Activated T-cell treated with anti-CD3 and anti-CD28 coated beads, Interleukin-2, amount 50 U/mL, for 1 hour (primary cell): ENCODE results near the gene FKBP6.
"Not testable (repeated sequence)": the region's sequence is repeated elsewhere in the genome, so short reads cannot be mapped to it uniquely, and the experiment has no call there.

Experiments
- DNase-seq: peaks from one replicate; pipeline ENCODE4 v3.0.0-alpha.2; 2020

Gene FKBP6, protein sequence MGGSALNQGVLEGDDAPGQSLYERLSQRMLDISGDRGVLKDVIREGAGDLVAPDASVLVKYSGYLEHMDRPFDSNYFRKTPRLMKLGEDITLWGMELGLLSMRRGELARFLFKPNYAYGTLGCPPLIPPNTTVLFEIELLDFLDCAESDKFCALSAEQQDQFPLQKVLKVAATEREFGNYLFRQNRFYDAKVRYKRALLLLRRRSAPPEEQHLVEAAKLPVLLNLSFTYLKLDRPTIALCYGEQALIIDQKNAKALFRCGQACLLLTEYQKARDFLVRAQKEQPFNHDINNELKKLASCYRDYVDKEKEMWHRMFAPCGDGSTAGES

DNA sequence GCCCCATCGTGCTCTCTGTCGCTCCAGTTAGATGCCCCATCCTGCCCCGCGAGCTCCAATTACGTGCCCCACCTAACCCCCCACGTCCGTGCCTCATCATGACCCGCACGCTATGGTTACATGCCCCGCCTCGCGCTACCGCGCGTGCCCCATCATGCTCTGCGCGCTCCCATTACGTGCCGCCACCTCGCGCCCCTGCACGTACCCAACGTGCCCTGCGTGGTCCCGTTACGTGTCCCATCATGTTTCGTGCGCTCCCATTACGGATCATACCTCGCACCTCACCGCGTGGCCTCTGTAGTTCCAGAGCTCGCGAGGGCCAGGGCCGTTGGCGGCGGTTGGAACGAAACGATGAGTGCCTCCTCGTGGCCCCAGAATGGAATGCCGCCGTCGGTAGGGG lies at the start of gene FKBP6, which contains the start of gene TRIM50:
Gene FKBP6, plus strand, starts transcription at position 240 of the 400 bp plus-strand sequence. CDS start 268 bp downstream, outside the sequence.
Gene TRIM50, minus strand, starts transcription at position 161 of the 400 bp plus-strand sequence. CDS start 3,295 bp downstream, outside the sequence.
- not testable (repeated sequence) for DNase-seq

DNA sequence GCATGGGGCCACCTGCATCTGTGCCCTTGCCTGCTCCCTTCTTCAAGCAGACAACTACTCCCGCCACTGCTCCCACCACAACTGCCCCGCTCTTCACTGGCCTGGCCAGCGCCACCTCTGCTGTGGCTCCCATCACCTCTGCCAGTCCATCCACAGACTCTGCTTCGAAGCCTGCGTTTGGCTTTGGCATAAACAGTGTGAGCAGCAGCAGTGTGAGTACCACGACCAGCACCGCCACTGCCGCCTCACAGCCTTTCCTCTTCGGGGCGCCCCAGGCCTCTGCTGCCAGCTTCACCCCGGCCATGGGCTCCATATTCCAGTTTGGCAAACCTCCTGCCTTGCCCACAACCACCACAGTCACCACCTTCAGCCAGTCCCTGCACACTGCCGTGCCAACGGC lies 30.7 kb upstream of the FKBP6 start:
- not testable (repeated sequence) for DNase-seq

DNA sequence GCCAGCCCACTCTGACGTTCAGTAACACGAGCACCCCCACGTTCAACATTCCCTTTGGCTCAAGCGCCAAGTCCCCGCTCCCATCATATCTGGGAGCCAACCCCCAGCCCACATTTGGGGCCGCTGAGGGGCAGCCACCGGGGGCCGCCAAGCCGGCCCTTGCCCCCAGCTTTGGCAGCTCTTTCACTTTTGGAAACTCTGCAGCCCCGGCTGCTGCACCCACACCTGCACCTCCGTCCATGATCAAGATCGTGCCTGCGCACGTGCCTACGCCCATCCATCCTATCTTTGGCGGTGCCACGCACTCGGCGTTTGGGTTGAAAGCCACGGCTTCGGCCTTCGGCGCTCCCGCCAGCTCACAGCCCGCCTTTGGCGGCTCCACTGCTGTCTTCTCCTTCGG lies 30.3 kb upstream of the FKBP6 start:
- not testable (repeated sequence) for DNase-seq

DNA sequence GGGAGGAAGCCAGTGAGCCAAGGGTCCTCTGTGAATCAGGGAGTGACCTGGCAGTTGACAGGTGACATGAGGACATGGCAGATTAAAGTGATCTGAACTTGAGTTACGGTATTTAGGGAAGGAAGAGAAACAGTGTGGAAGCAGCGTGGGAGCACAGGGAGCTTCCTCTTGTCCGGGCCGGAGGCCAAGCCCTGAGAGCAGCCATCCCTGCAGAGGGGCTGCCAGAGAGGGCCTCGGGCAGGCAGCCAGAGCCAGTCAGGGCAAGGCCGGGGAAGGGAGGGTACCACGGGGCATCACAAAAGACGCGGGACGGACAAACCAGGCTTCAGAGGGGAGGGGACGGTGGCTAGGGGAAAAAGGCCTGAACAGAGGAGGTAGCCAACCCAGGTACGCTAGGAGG lies 28.1 kb upstream of the FKBP6 start:
- not testable (repeated sequence) for DNase-seq

DNA sequence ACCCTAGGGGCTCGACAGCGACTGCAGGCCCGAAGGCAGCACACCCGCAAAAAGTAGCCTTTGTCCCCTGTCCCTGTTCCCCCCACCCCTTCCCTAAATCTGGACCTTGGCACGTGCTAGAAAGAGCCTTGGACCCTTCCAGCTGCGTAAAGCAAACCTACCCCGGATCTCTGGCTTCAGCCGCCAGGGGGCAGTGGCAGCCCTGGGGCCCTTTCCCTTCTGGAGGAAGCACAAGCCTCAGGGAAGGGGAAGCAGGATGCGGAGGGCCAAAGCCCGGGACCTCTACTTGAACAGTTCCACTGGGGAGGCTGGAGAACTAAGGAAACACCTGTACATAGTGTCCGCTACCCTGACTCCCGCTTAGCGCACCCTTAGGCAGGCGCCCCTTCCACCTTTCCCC lies 26.9 kb upstream of the FKBP6 start:
- not testable (repeated sequence) for DNase-seq

DNA sequence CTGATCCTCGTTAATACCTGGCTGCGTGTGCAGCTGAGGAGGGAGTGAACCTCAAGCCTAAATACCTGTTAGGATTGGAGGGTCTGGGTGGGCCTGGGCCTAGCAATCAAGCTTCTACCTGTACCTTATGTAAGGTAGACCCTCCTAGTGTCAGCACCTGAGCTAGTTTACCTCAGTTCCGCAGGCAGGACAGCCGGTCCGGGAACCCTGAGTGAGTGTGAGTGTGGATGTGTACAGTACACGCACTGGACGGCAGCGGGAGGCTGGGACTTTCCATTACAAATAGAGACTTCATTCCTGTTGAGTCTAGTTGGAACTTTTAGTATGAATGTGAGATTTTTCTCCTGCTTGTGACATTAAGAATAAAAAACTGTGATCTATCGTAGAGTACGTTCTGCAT lies 25.1 kb upstream of the FKBP6 start:
- DNase-seq: not testable (repeated sequence)

DNA sequence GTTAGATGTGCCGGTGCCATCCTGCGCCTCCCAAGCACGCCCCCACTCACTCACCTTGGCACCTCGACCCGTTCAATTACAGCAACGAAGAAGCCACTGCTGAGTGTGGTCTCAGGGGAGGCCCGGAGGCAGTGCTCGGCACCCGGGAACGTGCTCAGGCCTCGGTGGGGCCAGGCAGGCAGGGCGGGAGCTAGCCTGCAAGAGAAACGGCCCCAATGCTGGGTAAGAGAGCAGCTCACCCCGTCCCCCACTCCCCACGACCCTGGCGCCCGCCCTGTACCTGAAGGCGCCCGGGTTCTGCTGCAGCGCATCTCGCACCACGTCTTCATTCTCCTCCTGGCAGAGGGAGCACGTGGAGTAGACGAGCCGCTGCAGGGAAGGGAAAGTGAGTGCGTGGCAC lies 24.4 kb upstream of the FKBP6 start:
- DNase-seq: no peak

DNA sequence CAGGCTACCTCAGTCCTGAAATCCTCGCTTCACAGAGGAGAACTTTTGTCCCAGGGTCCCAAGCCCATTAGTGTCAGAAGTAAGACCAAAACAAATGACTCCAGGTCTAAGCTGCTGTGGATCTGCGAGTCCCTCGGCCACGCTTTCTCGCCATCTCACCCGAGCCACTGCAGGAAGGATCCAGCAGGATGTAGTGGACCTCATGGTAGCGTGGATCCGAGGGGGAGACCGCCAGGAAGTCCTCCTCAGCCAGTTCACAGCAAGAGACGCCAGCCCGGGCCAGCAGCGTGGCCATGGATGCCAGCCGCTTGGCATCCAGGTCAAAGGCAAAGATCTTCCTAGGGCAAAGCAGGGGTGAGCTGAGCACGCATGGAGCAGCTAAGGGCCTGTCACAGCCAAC lies 23.9 kb upstream of the FKBP6 start:
- DNase-seq: no peak

DNA sequence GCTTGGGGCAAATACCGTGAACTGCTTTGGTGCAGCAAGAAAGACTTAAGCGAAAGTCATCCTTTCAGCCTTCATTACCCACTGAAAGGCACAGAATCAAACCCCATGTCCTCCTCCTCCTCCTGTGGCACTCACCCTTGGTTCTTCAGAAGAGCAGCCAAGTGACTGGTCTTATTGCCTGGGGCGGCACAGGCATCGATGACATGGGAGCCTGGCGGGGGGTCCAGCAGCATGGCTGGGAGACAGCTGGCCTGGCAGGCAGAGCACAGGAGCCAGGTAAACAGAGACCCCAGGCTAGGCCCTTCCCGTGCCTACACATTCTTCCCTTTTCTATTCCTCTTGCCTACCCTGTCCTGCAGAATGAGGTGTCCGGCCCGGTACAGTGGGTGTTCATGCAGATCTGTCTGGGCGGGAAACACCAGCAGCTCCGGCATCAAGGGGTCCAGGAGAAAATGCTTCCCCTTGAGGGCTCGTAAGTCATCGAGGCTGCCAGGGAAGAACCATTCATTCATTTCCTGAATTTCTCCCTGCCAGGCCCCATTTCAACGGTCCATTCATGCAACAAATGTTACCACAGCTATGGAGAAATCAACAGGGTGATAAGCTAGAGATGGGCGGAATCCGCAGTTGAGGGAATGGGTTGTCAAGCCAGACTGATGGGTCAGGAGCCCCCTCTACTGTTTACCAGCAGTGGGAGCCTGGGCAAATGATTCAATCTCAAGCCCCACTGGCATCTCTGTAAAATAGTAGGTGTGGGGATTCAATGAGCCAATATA lies 23.2 kb upstream of the FKBP6 start:
- not testable (repeated sequence) for DNase-seq

DNA sequence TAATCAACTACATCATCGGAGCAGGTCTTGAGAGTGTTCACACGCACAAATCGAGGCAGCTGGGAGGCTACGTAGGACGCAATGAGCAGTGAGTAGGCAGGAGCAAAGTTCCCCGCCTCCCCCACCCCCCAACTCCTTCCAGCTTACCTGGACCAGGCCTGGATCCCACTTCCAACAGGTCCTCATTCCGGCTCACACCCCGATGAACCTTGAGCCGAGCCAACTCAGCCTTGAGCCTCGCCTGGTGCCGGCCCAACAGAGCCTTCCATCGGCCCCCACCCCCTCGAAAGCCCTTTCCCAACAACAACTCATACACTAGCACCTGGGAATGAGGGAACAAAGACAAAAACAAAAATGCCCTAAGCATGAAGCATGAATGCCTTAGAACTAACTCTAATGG lies 20.5 kb upstream of the FKBP6 start:
- no peak for DNase-seq

DNA sequence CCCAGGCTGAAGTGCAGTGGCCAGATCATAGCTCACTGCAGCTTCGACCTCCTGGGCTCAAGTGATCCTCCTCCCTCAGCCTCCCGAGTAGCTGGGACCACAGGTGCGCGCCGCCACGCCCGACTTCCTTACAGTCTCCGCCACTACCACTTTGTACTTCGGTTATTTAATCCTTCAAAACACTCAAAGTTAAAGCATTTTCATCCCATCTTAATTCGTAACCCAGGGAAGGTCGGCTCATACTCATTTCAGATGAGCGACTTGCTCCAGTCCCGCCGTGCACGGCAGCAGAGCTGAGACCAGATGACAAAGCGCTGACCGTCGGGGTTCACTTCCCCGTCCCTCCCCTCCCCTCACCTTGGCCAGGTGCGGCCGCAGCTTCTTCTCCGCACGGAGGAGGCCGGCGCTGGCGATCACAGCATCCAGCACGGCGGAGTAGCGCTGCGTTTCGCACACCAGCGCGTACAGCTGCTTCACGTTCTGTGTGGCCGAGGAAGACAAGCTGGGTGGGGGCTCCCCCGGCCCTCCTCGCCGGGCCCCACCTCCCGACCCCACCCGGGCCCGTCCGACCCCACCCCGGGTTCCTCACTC lies 19.8 kb upstream of the FKBP6 start:
- no peak for DNase-seq

DNA sequence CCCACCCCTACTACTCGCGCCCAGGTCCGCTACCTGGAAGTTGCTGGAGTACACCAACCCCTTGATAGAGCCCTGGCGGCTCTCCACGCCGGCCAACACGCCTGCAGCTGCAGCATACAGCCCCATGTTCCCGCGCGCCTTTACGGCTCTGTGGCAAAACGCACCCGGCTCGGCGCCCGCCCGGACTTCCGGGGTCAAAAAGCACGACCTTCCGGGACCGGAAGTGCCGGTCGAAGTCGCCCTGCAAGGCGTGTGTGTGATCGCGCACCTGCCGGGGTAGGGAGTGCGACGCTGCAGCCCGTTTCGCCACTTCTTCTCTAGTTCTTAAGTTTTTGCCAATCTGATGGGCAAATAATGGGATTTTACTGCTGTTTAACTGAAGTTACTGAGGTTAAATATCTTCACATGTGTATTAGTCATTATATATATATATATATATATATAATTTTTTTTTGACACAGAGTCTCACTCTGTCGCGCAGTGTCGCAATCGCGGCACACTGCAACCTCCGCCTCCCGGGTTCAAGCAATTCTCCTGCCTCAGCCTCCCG lies 19.2 kb upstream of the FKBP6 start, which contains the start of gene NSUN5:
Gene NSUN5, minus strand, starts transcription at position 162 of the 550 bp plus-strand sequence. Its CDS starts 36 bp downstream, at position 126.
- peak; percentile 86 for DNase-seq

DNA sequence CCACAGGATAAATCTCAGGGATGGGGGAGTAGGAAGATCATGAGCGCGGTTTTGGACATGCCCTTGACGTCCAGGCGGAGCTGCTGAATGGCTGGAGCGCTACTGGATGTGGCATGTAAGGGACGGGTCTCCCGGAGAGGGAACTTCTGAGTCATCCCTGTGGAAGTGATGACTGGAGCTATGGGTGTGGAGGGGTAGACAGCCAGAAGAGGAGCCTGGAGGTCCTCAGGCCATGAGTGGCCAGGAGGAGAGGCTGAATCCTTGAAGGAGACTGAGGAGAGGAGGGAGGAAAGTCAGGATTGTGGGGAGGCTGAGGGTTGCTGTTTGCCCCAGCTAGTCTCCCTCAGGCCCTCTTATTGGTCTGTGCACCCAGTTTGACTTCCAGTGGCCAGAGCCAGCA lies 16.5 kb upstream of the FKBP6 start:
- not testable (repeated sequence) for DNase-seq

DNA sequence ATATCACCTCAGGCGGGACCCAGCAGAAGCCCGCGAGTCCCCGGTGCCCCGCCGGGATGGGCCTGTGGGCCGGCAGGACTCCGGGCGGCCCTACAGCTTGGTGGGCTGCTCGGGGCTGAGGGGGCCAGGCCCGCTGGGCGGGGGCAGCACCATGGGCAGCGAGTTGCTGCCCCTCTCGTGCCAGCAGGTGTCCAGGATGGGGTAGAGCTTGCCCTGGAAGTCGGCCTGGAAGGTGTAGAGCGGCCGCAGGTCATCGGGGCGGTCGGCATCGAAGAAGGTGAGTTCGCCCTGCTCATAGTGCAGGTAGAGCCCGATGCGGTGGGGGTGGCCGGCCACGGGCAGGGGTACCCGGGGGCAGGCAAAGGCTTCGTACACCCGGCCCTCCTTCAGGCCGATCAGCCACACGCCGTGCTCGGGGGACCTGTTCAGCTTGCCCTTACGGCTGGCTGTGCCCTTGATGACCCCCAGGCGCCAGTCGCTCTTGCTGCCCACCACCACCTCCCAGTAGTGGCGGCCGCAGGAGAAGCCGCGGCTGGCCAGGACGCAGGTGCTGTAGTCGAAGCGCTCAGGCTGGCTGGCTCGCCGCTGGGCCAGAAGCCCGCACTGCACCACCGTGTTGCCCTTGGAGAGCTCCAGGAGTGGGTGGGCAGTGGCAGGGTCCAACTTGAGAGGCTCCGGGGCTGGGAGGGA lies 15.0 kb upstream of the FKBP6 start:
- DNase-seq: no peak

DNA sequence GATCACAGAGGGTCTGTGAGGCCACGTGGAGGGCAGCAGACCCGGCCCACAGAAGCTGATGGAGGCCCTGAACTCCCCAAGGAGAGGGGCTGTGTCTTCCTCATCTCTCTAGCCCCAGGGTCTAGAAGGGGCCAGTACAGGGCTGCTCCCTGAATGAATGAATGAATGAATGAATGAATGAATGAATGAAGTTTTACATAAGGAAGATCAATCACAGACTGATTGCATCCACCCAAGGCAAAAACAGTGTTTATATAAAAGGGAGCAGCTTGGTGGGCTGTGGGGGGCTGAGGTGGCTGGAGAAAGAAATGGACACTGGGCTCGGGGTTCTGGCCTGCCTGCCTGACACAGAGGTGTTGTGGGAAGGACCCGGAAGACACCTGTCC lies 14.4 kb upstream of the FKBP6 start:
- no peak for DNase-seq

DNA sequence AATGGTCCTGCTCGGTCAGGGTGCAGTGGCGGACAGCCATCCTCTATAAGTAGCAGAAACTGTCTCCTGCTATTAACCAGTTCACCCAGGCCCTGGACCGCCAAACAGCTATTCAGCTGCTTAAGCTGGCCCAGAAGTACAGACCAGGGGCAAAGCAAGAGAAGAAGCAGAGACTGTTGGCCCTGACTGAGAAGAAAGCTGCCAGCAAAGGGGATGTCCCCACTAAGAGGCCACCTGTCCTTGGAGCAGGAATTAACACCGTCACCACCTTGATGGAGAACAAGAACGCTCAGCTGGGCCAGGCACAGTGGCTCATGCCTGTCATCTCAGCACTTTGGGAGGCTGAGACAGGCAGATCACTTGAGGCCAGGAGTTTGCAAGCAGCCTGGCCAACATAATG lies 13.7 kb upstream of the FKBP6 start:
- DNase-seq: no peak

DNA sequence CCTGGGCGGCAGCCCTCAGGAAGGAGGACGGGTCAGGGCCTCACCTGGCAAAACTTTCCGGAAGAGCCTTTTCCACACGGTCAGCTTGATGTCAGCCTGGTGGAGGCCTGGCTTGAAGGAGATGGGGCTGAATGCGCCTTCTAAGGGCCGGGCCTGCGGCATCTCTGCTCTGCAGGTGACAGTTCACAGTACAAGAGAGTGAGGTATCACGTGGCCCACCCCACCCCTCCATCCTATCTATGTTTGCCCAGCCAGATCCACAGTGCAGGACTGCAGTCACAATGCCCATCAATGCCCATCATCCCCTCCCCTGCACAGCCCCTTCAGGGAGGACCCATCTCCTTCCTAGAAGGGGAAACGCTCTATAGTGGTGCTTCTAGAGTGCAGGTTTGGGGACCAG lies 11.4 kb upstream of the FKBP6 start:
- DNase-seq: no peak

DNA sequence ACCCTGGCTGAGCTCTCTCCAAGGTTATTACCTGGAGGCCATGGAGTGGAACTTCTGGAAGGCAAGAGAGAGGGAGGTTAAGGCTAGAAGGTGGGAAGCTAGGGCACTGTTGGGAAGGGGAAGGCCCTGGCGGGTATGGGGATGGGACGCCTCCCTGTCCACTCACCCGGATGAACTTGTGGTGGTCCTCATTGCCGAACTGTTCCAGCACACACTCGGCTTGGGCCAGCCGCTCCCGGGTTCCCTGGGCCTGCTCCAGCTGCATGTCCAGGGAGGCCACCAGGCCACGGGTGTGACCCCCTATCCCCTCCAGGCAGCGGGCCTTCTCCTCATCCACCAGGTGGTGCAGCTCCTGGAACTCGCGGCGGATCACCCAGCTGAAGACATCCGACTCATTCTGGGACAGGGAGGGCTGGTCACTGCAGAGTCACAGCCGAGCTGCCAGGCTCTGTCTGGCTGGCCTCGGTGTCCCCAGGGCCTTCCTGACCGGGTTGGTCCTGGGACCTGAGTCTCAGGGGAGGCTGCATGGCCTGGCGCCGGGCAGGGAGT lies 9.2 kb upstream of the FKBP6 start:
- DNase-seq: not testable (repeated sequence)

DNA sequence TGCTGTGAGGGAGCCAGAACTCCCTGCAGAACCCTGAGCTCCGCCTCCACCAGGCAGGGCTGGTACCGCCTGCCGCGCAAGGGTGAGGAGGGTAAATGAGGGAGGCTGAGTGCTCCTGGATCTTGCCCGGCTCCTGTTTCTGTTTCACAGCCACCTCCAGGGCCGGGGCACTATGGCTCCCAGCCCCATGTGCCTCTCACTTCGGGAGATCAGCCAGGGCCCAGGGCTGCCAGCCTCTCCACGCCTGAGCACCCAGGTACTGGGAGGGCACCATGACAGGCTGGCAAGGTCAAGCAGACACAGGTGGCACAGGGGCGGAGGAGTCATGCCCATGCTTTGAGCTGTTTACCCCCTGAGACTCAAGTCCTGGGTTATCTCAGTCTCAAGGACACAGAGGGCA lies 8.4 kb upstream of the FKBP6 start:
- not testable (repeated sequence) for DNase-seq

DNA sequence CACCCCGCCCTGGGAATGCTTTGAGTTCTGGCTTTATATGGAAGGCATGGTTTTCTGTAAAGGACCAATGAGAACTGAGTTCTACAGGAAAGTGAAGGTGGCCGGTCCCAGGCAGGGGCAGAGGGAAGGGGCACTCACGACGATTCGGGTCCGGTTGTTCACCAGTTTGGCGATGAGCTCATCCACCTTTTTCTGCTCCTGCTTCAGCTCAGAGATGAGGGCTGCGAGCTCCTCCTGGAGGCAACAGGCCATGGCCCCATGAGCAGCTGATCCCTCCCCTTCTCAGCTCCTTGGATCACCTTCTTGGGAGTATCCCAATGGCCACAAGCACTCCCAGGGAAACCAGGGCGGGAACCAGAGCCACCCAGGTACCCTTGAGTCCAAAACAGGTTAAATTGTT lies 8.0 kb upstream of the FKBP6 start:
- DNase-seq: not testable (repeated sequence)

DNA sequence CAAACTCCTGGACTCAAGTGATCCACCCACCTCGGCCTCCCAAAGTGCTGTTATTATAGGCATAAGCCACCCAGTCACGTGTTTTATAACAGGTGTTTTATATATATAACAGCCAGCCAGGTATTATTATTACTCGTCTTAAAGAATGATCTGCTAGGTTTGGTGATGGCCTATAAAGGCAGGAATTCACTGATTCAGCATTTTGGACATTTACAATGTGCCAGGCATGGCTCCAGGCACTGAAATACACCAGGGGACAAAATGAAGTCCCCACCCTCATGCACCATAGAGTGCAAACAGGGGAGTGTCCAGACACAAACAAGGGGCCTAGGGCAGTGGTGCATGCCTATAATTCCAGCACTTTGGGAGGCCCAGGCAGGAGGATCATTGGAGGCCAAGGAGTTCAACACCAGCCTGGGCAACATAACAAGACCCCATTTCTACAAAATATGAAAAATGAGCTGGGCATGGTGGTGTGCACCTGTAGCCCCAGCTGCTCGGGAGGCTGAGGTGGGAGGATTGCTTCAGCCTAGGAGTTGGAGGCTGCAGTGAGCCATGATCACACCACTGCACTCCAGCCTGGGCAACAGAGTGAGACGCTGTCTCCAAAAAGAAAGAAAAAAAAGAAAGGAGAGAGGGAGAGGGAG lies 4.4 kb upstream of the FKBP6 start:
- not testable (repeated sequence) for DNase-seq
